Stimulated activated CD8-positive, alpha-beta memory T cell treated with anti-CD3 and anti-CD28 coated beads, Interleukin-4, amount 100 ng/mL, for 1 hour (primary cell): ENCODE data around the gene SEMA4G.
A peak's percentile ranks its signal among the peaks of the same experiment; 100 is the strongest.

ENCODE experiments used
- DNase-seq, 2 donors: peaks; one replicate each; pipeline ENCODE4 v3.0.0-alpha.2; 2020; ENCODE audit warnings: low read depth in 2 of 2, low spot score in 1 of 2

Gene SEMA4G

DNA sequence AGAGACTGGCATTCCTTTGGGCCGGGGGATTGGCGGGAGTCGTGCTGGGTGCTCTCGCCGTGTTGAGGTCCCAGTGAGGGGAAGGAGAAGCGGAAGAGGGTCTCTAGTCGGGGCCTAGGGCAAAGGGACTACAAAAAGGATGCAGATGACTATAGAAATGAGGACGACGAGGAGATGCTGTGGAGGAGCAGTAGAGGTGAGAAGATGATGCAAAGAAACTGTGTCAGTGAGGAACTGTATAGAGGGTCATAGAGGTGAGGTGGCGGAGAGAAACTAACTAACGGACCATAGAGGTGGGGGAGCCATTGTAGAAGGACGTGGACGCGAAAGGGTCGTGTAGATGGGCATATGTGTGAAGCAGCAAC lies 18.4 kb downstream of the SEMA4G start:
- no peak for DNase-seq

DNA sequence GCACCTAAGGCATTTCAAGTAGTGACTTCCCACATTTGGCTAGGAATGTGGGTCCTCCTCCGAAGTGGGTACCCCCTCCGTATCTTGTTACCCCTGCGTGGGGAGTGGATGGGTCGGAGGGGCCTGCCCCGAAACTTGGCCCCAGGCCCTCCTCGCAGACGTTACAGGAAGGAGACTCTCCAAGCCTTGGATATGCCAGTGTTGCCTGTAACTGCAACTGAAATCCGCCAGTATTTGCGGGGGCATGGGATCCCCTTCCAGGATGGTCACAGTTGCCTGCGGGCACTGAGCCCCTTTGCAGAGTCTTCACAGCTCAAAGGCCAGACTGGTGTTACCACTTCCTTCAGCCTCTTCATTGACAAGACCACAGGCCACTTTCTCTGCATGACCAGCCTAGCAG lies 18.9 kb downstream of the SEMA4G start:
- DNase-seq: no peak

DNA sequence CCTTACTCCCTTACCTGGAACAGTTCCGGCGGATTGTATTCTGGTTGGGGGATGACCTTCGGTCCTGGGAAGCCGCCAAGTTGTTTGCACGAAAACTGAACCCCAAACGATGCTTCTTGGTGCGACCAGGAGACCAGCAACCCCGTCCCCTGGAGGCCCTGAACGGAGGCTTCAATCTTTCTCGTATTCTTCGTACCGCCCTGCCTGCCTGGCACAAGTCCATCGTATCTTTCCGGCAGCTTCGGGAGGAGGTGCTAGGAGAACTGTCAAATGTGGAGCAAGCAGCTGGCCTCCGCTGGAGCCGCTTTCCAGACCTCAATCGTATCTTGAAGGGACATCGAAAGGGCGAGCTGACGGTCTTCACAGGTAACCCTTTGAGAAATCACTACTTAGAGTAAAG lies 19.8 kb downstream of the SEMA4G start:
- no peak for DNase-seq

DNA sequence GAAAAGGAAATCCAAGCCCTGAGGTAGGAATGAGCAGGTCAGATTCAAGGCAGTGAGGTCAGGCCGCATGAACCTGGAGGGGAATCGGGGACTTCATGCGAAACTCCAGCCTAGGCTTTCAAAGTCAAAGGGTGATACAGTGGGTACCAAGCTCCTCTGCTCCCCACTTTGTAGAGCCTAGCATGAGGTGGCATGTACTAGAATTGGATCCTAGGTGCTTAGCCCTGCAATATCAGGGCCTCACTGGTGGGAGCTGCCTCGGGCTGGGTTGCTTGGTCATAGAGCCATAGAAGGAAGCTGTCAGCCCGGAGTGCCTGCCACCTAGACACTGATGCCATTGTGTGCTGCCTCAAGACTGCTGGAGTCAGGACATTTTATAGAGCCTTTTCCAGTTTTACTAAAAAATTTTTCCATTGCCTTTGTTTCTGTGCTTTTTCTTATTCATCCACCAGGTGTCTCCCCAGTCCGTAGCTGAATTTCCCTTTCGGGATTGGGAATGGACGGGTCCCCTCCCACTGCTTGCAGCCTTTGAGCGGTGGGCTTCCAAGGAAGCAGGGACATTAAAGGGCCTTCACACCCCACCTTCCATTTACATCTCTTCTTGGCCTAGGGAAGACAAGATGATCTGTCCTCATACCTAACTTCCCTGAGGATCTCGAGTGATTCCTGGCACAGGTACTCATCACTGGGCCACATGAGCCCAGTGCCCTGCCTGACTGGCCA lies 24.8 kb downstream of the SEMA4G start:
- no peak for DNase-seq

DNA sequence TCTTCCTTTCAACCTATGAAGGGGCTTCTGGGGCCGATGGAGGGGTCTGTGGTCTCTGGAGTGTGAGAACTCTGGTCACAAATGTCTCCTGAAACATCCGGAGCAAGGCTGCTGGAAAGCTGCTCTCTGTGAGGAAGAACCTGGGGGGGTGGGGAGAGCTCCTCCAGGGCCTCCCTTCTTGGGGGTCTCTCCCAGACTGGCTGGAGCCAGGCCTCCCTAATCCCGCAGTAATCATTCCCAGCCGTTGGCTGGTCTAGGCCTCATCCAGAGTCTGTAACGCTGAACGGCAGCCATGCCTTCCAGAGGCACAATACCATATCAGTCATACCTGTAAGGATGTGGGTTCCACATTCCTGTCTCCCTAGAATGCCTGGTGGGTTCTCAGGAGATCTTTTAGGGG lies 25.9 kb downstream of the SEMA4G start:
- DNase-seq: no peak

DNA sequence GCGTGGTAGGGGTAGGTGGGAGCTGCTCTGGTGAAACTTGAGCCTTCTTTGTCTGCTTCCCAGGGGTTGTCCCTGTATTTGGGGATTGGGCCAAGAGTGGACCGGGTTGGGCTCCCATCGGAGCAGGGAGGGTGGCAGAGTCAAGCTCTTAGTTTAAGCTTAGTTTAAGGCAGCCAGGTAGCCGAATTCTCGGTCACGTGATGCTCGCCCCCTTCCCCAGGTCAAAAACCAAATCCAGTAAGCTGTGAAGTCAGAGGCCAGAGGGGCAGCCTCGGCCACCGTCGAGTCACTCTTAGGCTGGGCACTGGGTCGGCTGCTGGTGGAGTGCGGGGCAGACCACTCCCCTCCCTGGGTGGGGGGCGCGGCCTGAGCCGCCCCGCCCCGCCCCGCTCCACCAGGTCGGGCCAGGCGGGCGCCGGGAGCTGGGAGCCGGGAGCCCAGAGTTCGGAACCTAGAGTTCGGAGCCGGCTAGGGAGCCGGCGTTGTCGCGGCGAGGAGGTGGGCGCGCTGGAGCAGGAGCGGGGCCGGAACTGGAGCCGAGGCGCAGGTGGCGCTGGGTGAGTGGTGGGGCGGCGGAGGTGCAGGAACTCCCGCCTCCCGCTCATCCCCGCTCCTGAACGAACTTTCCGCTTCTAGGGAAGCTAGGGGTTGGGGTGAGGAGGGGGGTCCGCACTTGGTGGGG lies 27.5 kb downstream of the SEMA4G start:
- no peak for DNase-seq

DNA sequence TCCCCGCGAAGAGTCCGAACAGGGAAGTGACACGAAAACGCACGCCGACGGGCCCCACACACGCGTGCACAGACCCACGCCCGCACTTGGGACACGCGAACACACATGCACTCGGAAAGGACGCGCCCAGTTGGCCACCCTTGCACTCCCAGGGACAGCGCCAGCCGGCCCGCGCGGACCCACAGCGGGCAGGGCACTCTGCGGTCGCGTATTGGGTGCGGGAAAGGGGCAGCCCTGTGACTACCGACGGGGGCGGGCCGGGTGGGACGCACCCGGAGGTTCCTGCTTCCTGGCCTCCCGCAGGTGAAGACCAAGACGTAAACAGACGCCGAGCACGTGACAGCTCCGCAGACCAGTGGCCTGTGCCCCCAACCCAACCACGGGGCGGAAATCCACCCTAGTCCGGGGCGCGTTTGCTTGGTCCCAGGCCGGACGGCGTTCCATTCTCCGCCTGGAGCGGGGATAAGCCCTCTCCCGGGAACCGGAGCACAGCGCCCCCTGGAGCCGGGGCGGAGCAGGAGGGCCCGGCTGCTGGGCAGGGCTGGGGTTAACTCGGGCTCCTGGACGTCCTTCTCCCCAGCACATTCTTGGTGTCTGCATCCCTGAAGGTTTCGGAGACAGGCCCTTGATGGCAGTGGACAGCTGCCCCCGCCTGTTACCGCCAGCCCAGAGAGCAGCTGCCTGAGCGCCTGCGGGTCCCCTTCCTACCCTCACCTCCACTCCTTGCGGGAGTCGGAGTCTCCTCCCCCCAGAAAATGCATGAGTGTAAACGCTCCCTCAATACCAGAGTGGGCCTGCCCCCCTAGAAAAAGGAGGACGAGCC lies 28.3 kb downstream of the SEMA4G start:
- DNase-seq: peak in 1 of 2 donors; percentile 39

DNA sequence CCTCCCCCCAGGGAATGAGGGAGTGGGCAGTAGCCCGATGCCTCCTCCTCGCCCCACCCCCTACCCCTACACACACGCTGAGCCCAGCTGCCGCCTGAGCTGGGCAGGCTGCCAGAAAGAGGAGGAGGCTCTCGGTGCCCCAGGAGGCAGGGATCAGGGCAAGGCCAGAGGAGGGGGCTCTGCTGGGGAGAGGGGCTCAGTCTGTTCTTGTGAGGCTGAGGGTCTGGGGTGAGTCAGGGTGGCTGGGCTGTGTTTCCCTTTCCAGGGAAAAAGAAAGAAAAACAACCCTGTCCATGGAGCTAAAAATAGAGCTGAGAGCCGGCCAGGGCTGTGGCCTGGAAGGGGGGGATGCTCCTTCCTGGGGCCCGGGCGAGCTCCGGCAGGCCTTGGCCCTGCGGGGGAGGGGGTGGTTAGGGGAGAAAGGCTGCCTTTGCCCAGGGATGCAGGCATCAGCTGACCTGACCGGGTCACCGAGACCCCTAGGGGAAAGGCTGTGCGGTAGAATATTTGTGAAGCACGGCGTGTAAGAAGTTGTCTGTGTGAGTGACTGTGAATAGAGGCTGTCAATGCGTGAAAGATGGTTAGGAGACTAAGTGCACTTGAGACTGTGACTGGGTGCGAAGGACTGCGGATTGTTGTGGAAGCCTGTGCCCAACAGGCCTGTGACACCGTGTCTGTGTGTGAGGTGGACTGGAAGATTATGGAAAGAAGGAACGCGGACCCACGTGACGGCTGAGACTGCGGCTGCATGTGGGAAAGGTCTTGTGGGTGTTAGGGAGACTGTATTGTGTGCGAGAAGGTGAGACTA lies 29.1 kb downstream of the SEMA4G start:
- no peak for DNase-seq

DNA sequence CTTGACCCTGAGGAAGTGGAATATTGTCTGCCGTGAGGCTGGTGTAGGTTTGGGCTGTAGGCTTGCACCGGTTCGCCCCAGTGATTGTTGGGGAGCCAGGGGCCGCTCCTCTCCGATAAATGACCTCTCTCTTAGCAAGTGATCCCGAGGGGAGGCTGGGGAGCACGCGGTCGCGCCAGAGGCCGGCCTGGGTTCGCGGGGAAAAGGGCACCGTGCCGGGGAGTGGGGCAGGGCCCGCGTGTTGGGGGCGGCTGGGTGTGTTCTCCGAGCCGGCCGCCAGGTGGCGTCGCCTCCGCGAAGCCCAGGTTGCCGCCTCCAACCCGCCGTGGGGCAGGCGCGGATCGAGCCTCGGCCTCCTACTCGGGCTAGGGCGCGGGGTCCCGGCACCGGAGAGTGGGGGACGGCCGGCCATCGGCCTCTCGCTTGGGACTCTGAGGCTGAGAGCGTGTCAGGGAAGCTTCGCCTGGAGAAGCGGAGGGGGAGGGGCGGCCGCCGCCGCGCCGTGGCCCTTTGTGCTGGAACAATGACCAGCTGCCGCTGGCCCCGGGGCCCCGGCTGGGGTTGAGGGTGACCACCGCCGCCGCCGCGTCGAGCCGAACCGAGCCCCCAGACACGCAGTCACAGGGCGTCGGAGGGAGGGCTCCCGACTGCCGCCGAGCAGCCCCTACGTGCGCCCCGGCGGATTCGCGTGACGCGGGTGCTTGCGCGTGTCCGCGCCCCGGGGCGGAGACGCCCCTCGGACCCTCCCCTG lies 29.9 kb downstream of the SEMA4G start:
- peak; percentile 59 for DNase-seq

DNA sequence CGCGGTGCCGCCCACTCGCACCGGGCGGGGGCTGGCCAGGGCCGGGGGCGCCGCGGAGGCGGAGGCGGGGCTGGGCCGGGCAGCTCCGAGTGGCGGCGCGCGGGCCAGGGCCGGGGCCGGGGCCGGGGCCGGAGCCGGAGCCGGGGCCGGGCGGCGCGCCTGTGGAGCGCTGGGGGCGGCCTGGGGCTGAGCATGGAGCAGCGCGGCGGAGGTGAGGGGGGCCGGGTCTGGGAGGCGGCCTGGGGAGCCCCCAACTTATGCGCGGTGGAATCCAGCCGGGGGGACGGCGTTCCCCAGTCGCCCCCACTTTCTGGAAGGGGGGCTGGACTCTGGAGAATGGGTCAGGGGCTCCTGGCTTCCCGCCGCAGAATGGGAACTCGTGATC lies 30.4 kb downstream of the SEMA4G start, which contains the start of gene LZTS2:
Gene LZTS2, plus strand, starts transcription at position 67 of the 385 bp plus-strand sequence. CDS start 2,731 bp downstream, outside the sequence.
- no peak for DNase-seq

DNA sequence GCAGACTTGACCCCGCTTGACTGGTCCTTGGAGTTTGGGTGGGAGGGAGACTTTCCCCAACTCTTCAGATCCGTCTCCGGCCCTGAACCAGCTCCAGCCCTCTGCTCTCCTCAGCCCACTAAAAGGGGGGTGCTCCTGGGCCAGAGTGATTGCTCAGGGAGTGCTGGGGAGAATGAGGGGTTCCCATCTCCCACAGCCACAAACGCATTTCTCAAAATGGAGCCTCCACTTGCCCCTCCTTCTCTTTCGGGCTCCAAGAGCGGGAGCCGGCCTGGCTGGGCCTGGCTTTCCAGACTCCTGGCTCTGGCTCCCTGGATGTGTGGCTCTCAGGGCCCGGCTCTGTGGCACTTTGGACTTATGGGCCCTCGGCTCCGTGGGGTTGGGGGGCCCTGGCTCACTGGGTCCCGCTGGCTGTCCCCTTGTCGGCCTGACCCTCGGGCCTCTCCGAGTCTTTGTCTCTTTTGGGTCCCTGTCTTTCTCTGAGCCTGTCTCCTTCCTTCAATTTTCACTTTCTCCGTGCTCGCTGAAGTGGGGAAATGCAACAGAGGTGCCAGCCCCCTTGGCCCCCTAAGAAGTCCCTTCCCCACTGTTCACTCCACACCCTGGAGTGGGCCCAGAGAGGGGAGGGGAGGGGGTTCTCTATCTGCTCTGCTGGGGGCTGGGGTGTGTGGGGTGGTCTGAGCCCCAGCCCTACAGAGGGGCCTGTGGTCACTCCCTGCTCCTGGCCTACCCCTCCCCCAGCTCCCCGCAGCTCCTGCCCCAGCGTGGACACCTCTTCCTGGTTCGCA lies 31.0 kb downstream of the SEMA4G start:
- no peak for DNase-seq

DNA sequence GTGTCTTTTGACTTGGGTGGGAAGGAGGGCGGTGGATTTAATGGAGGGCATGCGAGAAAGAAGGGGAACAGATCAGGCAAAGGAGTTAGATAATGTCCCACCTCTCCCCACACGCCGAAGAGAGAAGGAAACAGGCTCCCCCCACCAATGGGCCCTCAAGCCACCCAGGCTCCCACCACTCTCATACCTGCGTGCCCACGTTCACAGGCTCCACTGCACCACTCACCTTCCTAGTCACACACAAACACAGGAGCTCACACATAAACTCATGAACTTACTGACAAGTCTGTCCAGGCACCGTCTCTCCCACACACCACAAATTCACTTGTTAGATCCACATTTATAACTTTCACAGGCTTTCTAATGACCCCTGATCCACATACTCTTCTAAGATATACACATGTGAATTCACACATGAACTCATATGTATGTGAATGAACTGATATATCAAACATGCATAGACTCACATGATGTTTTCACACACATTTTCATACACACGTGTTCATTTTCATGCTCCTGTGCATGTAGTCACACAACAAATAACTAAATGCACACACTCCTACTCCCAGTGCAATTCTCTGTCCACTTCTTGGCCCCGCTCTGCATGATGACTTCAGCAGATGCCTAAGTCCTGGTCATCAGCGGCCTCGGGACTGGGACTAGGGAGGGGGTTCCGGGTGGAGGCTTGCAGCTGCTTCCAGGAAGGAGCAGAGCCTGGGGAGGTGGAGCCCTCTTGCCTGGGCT lies 31.8 kb downstream of the SEMA4G start:
- no peak for DNase-seq

DNA sequence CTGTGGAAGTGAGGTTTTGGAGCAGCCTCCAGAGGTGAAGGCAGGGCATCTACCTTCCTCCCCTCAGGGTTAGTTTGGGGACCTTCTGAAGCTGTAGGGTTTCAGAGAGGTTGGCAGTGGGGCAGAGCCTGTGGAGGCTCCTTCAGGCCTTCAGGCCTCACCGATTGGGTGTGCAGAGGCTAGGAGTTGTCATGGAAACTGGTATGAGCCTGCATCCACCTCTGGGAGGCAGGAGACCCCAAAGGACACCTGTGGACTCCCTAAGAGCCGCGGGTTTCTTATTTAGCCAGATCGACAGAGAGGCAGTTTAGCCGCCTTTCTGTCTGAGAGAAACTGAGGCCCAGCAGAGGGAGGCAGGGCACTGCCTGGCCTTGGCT lies 32.3 kb downstream of the SEMA4G start:
- no peak for DNase-seq

DNA sequence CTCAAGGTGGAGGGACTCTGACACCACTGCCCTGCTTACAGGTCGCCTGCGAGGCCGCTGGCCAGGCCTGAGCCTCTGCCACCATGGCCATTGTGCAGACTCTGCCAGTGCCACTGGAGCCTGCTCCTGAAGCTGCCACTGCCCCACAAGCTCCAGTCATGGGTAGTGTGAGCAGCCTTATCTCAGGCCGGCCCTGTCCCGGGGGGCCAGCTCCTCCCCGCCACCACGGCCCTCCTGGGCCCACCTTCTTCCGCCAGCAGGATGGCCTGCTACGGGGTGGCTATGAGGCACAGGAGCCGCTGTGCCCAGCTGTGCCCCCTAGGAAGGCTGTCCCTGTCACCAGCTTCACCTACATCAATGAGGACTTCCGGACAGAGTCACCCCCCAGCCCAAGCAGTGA lies 33.2 kb downstream of the SEMA4G start:
- DNase-seq: no peak

DNA sequence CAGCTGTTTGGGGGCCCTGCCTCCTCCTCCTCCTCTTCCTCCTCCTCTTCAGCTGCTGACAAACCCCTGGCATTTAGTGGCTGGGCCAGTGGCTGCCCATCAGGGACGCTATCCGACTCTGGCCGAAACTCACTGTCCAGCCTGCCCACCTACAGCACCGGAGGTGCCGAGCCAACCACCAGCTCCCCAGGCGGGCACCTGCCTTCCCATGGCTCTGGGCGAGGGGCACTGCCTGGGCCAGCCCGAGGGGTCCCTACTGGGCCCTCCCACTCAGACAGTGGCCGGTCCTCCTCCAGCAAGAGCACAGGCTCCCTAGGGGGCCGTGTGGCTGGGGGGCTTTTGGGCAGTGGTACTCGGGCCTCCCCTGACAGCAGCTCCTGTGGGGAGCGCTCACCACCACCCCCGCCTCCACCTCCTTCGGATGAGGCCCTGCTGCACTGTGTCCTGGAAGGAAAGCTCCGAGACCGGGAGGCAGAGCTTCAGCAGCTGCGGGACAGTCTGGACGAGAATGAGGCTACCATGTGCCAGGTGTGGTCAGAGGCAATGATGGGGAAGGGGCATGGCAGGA lies 34.4 kb downstream of the SEMA4G start:
- no peak for DNase-seq

DNA sequence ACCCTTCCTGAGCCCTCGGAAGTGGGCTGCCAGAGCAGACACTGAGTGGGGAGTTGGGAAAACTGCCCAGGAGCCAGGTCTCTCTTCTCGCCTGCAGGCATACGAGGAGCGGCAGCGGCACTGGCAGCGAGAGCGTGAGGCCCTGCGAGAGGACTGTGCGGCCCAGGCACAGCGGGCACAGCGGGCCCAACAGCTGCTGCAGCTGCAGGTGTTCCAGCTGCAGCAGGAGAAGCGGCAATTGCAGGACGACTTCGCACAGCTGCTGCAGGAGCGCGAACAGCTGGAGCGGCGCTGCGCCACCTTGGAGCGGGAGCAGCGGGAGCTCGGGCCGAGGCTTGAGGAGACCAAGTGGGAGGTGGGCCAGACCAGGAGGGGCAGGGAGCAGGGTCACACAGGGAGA lies 36.1 kb downstream of the SEMA4G start:
- no peak for DNase-seq

DNA sequence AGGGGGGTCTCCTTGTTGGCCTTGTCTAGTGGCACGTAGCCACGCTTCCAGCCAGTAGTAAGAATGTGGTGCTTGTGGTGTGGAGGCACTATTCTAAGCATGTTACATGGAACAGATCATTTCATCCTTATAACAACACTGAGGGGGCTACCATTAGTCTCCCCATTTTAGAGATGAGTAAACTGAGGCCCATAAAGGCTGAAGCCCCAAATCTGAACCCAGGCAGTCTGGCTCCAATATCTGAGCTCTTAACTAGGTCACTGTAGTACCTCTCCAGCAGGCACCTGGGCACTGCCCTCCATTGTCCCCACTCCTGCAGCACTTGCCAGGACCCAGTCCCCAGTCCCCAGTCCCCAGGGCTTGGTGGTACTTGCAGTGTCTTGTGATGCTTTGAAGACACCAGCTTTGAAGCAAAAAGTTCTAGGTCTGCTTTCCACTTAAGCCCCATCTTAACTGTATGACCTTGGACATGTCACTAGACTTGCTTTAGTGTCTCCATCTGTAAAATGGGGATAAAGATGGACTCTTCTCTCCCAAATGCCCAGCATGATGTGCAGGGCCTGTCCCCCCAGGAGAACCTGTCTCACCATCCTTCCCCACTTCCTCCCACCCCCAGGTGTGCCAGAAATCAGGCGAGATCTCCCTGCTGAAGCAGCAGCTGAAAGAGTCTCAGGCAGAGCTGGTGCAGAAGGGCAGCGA lies 36.7 kb downstream of the SEMA4G start:
- DNase-seq: no peak

DNA sequence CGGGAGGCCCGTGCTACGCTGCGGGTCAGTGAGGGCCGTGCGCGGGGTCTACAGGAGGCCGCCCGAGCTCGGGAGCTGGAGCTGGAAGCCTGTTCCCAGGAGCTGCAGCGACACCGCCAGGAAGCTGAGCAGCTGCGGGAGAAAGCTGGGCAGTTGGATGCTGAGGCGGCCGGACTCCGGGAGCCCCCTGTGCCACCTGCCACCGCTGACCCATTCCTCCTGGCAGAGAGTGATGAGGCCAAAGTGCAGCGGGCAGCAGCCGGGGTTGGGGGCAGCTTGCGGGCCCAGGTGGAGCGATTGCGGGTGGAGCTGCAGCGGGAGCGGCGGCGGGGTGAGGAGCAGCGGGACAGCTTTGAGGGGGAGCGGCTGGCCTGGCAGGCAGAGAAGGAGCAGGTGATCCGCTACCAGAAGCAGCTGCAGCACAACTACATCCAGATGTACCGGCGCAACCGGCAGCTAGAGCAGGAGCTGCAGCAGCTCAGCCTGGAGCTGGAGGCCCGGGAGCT lies 37.3 kb downstream of the SEMA4G start:
- DNase-seq: no peak
